ENCODE results near the gene ATP8A2.

GRCh38 chr13:25843692-25844091, 471.9 kb downstream of the ATP8A2 start:
- no peak for TF ChIP-seq ZNF274 (IDR thresholded peaks at IDR 0.05; ENCODE audit: low read depth, low read length)
- TF ChIP-seq SUZ12 (IDR thresholded peaks at IDR 0.05; ENCODE audit: extremely low read depth, insufficient read depth, insufficient read length) = no peak

All from NT2/D1 (cell line).